CD4-positive, alpha-beta T cell (primary cell): Measurements from ENCODE around the gene BABAM2. TPM values are rescaled to one million over a fixed set of nuclear protein-coding genes. Genes with fewer than 3 reads are reported as not detected.
"Not testable (repeated sequence)": the region's sequence is repeated elsewhere in the genome, so short reads cannot be mapped to it uniquely, and the experiment has no call there.

Experiments used
- ATAC-seq: fragments of 200-7000 bp; cut with Tn5 transposase; one replicate; pipeline ENCODE4 v1.10.0; 2022; ENCODE audit warnings: mild to moderate bottlenecking; ENCODE audit not compliant: poor library complexity
- CTCF ChIA-PET: fragments of 350-600 bp; sonication (Branson Sonifier 250); formaldehyde crosslinking; loops from one replicate; lab custom pipeline; 2021; ENCODE audit warnings: antibody characterized with exemption, inconsistent platforms; lab: Charles Lee
- POLR2A ChIA-PET: fragments of 350-600 bp; sonication (Branson Sonifier 250); formaldehyde crosslinking; loops from one replicate; lab custom pipeline; 2021; ENCODE audit warnings: antibody characterized with exemption, inconsistent platforms; lab: Charles Lee
- DNase-seq, 14 experiments: peaks; one replicate each; pipeline ENCODE4 v3.0.0-alpha.2; 2013 to 2020; ENCODE audit warnings: mixed read lengths in 2 of 14
- H3K27ac ChIP-seq, 2 donors: one replicate each; pipeline versions ENCODE4 v1.5.1 to v1.7.0; 2013; ENCODE audit warnings: low read length in 2 of 2, low read depth in 1 of 2, mild to moderate bottlenecking in 1 of 2
- H3K27me3 ChIP-seq, 2 experiments: 1 replicate in 1 of 2; 2 replicates in 1 of 2; pipeline versions ENCODE4 v1.6.1 to v1.7.0; 2013; ENCODE audit warnings: low read length in 2 of 2, control low read depth in 1 of 2, mild to moderate bottlenecking in 1 of 2, moderate library complexity in 1 of 2; ENCODE audit not compliant: insufficient read depth in 2 of 2, control insufficient read depth in 1 of 2
- H3K36me3 ChIP-seq: one replicate; pipeline ENCODE4 v1.6.1; 2013; ENCODE audit warnings: low read length, control low read depth; ENCODE audit not compliant: insufficient read depth
- H3K4me1 ChIP-seq: one replicate; pipeline ENCODE4 v1.6.1; 2013; ENCODE audit warnings: low read length, control low read depth; ENCODE audit not compliant: insufficient read depth
- H3K4me3 ChIP-seq: one replicate; pipeline ENCODE4 v1.5.1; 2013; ENCODE audit warnings: mild to moderate bottlenecking, low read length, moderate library complexity
- H3K9me3 ChIP-seq, 2 experiments: 1 replicate in 1 of 2; 2 replicates in 1 of 2; pipeline versions ENCODE4 v1.6.1 to v1.7.0; 2013; ENCODE audit warnings: low read length in 2 of 2, mild to moderate bottlenecking in 2 of 2, control low read depth in 1 of 2, moderate library complexity in 1 of 2; ENCODE audit not compliant: control insufficient read depth in 1 of 2, insufficient read depth in 1 of 2
- H3K27ac Mint-ChIP-seq: one replicate; pipeline ENCODE4 v1.8.0; 2020; ENCODE audit warnings: mixed read lengths
- H3K27me3 Mint-ChIP-seq: one replicate; pipeline ENCODE4 v1.8.0; 2021; ENCODE audit warnings: mixed read lengths
- H3K36me3 Mint-ChIP-seq: one replicate; pipeline ENCODE4 v1.8.0; 2021; ENCODE audit warnings: low read depth, mixed read lengths
- H3K4me1 Mint-ChIP-seq: one replicate; pipeline ENCODE4 v1.8.0; 2021; ENCODE audit warnings: low read depth, mixed read lengths
- H3K4me3 Mint-ChIP-seq: one replicate; pipeline ENCODE4 v1.8.0; 2020; ENCODE audit warnings: mild to moderate bottlenecking, mixed read lengths
- H3K9me3 Mint-ChIP-seq: one replicate; pipeline ENCODE4 v1.8.0; 2020; ENCODE audit warnings: mixed read lengths
- intact Hi-C, 2 experiments: fragments of 100-400 bp; cut with DNase I in 1 of 2; cut with micrococcal nuclease in 1 of 2; formaldehyde crosslinking; loops; one replicate each; pipeline versions ENCODE4 v1.15.1 to v1.9.0; 2023 to 2025; cut with DNase I, micrococcal nuclease
- total RNA-seq, 174 experiments: library from RNA in 2 of 174; stranded (reverse) in 2 of 174; gene quantifications; one replicate each; pipeline ENCODE4 v1.2.3 and lab custom pipeline; 2021 to 2026
- TF ChIP-seq, protein P1 (sequence below): fragments of 200-600 bp; IDR thresholded peaks from one replicate; pipeline ENCODE4 v1.8.0; 2022; ENCODE audit warnings: antibody characterized with exemption, mild to moderate bottlenecking

Gene BABAM2
- total RNA-seq, 2 experiments from 2014 or later = 29.2 to 32.8 TPM

DNA sequence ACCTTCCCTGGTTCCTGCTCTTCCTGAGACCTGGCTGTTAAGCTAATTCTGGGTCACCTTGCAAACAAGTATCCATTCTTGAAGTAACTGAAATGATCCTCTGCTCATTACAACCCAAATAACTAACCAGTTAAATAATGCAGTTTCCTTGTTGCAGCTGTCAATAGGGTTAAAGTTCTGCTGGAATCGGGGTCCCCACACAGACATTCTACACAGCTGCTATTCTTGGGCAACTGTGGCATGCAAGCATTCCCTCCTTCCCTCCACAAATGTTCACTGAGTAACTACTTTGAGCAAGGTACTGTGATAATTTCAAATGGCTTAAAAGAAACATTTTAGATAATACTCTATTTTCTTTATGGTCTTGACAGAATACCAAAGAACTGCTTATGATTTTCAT lies 17.4 kb upstream of the BABAM2 start:
- CTCF ChIA-PET = no interaction called here

DNA sequence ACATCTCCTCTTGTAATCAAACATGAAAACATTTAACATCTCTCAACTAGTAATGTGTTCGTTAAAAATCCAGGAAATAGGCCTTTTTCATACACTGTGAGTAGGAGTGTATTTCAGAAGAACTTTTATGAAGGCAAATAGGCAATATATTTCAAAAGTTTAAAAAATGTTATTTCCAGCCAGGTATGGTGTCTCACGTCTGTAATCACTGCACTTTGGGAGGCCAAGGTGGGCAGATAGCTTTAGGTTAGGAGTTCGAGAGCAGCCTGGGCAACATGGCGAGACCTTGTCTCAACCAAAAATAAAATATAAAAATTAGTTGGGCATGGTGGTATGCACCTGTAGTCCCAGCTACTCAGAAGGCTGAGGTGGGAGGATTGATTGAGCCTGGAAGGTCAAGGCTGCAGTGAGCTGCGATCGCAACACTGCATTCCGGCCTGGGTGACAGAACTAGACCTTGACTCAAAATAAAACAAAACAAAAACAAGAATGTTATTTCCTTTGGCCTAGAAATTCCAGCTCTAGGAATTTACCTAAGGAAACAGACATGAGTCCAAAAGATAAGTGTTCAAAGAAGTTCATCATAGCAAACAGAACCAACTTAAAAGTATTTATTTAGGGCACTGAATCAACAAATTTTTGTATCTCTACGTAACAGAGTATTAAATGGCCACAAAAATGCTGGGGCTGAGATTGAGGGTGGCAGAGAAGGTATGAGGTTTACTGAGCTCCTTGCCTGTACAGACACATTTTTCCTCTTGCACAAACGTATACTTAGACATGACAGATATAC lies 15.2 kb upstream of the BABAM2 start:
- H3K27ac ChIP-seq = no peak overlapping the region
- H3K4me1 ChIP-seq = no peaks in the 10 kb centered on the region
- H3K36me3 ChIP-seq = no peaks in the 10 kb centered on the region
- ATAC-seq (no peak), DNase-seq (no peak)
- Mint-ChIP-seq H3K36me3 (peaks cover 5% of the 10 kb centered on the region), H3K4me1 (no peaks in the 10 kb centered on the region), H3K4me3 (no peak overlapping the region), H3K27me3 (no peaks in the 10 kb centered on the region), H3K27ac (no peak overlapping the region), H3K9me3 (peaks cover 6% of the 10 kb centered on the region)
- TF ChIP-seq, protein P1, sequence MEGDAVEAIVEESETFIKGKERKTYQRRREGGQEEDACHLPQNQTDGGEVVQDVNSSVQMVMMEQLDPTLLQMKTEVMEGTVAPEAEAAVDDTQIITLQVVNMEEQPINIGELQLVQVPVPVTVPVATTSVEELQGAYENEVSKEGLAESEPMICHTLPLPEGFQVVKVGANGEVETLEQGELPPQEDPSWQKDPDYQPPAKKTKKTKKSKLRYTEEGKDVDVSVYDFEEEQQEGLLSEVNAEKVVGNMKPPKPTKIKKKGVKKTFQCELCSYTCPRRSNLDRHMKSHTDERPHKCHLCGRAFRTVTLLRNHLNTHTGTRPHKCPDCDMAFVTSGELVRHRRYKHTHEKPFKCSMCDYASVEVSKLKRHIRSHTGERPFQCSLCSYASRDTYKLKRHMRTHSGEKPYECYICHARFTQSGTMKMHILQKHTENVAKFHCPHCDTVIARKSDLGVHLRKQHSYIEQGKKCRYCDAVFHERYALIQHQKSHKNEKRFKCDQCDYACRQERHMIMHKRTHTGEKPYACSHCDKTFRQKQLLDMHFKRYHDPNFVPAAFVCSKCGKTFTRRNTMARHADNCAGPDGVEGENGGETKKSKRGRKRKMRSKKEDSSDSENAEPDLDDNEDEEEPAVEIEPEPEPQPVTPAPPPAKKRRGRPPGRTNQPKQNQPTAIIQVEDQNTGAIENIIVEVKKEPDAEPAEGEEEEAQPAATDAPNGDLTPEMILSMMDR = no peak
- H3K4me3 ChIP-seq = no peak overlapping the region
- CTCF ChIA-PET = no interaction called here
- H3K9me3 ChIP-seq = no peaks in the 10 kb centered on the region
- POLR2A ChIA-PET = no interaction called here
- intact Hi-C loops = no loop called here
- H3K27me3 ChIP-seq = no peaks in the 10 kb centered on the region

More for the DNA sequence above, 17.4 kb upstream of the BABAM2 start:
- Mint-ChIP-seq H3K4me1 (no peaks in the 10 kb centered on the region), H3K9me3 (peaks cover 6% of the 10 kb centered on the region), H3K4me3 (no peak overlapping the region), H3K27ac (no peak overlapping the region), H3K27me3 (no peaks in the 10 kb centered on the region), H3K36me3 (peaks cover 5% of the 10 kb centered on the region)
- Histone ChIP-seq H3K9me3 (no peaks in the 10 kb centered on the region), H3K36me3 (no peaks in the 10 kb centered on the region), H3K27me3 (no peaks in the 10 kb centered on the region), H3K27ac (no peak overlapping the region), H3K4me3 (no peak overlapping the region), H3K4me1 (no peaks in the 10 kb centered on the region)
- POLR2A ChIA-PET = no interaction called here
- TF ChIP-seq, protein P1 = no peak
- no peak for ATAC-seq
- intact Hi-C loops = no loop called here
- DNase-seq = no peak

DNA sequence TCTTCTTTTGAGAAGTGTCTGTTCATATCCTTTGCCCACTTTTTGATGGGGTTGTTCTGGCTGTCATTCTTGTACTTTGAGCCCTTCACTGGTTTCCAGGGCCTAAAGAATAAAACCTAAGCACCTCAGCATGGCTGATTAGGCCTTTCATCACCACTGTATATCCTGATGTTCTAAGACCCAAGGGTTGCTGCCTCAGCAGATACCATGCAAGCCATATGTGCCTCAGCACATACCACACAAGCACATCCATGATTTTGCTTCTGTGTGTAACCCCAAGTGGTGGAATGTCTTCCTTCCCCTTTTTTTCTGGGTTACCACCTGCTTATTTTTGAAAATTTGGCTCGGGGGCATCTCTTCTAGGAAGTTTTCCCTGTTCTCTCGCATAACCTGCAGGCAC lies 11.7 kb upstream of the BABAM2 start:
- TF ChIP-seq, protein P1 = no peak
- Histone ChIP-seq H3K36me3 (no peaks in the 10 kb centered on the region), H3K4me1 (no peaks in the 10 kb centered on the region), H3K27me3 (no peaks in the 10 kb centered on the region), H3K9me3 (no peaks in the 10 kb centered on the region), H3K27ac (no peak overlapping the region), H3K4me3 (no peak overlapping the region)
- Mint-ChIP-seq H3K4me1 (no peaks in the 10 kb centered on the region), H3K9me3 (peaks cover 6% of the 10 kb centered on the region), H3K27ac (no peak overlapping the region), H3K27me3 (no peaks in the 10 kb centered on the region), H3K36me3 (peaks cover 5% of the 10 kb centered on the region), H3K4me3 (no peak overlapping the region)
- DNase-seq = no peak
- CTCF ChIA-PET = no interaction called here
- no peak for ATAC-seq
- POLR2A ChIA-PET = no interaction called here
- intact Hi-C loops = no loop called here

DNA sequence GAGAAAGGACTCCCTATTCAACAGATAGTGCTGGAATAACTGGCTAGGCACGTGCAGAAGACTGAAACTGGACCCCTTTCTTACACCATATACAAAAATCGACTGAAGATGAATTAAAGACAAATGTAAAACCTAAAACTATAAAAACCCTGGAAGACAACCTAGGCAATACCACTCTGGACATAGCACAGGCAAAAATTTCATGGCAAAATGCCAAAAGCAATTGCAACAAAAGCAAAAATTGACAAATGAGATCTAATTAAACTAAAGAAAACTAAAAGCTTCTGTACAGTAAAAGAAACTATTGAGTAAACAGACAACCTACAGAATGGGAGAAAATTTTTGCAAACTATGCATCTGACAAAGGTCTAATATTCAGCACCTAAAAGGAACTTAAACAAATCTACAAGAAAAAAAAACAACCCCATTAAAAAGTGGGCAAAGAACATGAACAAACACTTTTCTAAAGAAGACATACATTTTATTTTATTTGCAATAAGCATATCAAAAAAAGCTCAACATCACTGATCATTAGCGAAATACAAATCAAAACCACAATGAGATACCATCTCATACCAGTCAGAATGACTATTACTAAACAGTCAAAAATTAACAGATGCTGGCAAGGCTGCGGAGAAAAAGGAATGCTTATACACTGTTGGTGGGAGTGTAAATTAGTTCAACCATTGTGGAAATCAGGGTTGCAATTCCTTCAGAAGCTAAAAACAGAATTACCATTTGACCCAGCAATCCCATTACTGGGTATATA lies 8.5 kb upstream of the BABAM2 start:
- H3K4me1 ChIP-seq, H3K27me3 Mint-ChIP-seq, H3K36me3 ChIP-seq, H3K9me3 ChIP-seq, DNase-seq, H3K36me3 Mint-ChIP-seq, H3K27ac Mint-ChIP-seq, H3K27ac ChIP-seq, ATAC-seq, CTCF ChIA-PET, POLR2A ChIA-PET, H3K4me3 Mint-ChIP-seq, H3K27me3 ChIP-seq, H3K4me3 ChIP-seq, H3K4me1 Mint-ChIP-seq, H3K9me3 Mint-ChIP-seq: not testable (repeated sequence)
- intact Hi-C loops = loop anchor here in 1 of 2 experiments (10.0 kb wide), 1 partner anchor 1097 kb away; the partner anchor contains the start of gene CENPA

DNA sequence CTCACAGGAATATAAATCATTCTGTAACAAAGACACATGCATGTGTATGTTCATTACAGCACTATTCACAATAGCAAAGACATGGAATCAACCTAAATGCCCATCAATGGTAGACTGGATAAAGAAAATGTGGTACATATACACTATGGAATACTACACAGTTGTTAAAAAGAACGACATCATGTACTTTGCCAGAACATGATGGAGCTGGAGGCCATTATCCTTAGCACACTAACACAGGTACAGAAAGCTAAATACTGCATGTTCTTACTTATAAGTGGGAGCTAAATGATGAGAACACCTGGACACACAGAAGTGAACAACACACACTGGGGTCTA lies 8.0 kb upstream of the BABAM2 start:
- H3K27me3 ChIP-seq, CTCF ChIA-PET, H3K4me3 ChIP-seq, H3K4me3 Mint-ChIP-seq, H3K4me1 ChIP-seq, H3K36me3 Mint-ChIP-seq, H3K4me1 Mint-ChIP-seq, H3K36me3 ChIP-seq, H3K27me3 Mint-ChIP-seq, ATAC-seq, POLR2A ChIA-PET, H3K9me3 ChIP-seq, H3K27ac Mint-ChIP-seq, H3K9me3 Mint-ChIP-seq, DNase-seq, H3K27ac ChIP-seq: not testable (repeated sequence)
- intact Hi-C loops = loop anchor here in 1 of 2 experiments (10.0 kb wide), 1 partner anchor 1098 kb away; the partner anchor contains the start of gene CENPA
